ENCODE measurements around the gene PATE2. TPM values are rescaled to one million over a fixed set of nuclear protein-coding genes. Genes with fewer than 3 reads are reported as not detected.

PATE2 gene
- total RNA-seq, 1 donor from 2014 or later = 1.6 TPM

Other genes starting within 250 kb of the PATE2 start
- gene EI24, start 209.4 kb downstream of the PATE2 start, total RNA-seq = 95.9 TPM
- 84.2 TPM for gene STT3A, start 186.0 kb downstream of the PATE2 start, total RNA-seq
- 17.5 TPM for gene CHEK1, start 153.7 kb downstream of the PATE2 start, total RNA-seq
- 0.31 TPM for gene ACRV1, start 98.0 kb downstream of the PATE2 start, total RNA-seq
- not detected for gene PATE1, start 32.5 kb downstream of the PATE2 start, total RNA-seq
- gene PATE3, start 9.3 kb upstream of the PATE2 start, total RNA-seq = not detected
- gene PATE4, start 54.5 kb upstream of the PATE2 start, total RNA-seq = not detected
- gene HYLS1, start 108.8 kb upstream of the PATE2 start, total RNA-seq = 12.5 TPM
- 12.0 TPM for gene PUS3, start 124.4 kb upstream of the PATE2 start, total RNA-seq
- gene DDX25, start 125.7 kb upstream of the PATE2 start, total RNA-seq = 18.7 TPM
- gene VSIG10L2, start 167.2 kb upstream of the PATE2 start, total RNA-seq = not detected

Measured in occipital lobe (tissue), 1 donor.